Measurements from ENCODE around the gene SVIL.

DNA sequence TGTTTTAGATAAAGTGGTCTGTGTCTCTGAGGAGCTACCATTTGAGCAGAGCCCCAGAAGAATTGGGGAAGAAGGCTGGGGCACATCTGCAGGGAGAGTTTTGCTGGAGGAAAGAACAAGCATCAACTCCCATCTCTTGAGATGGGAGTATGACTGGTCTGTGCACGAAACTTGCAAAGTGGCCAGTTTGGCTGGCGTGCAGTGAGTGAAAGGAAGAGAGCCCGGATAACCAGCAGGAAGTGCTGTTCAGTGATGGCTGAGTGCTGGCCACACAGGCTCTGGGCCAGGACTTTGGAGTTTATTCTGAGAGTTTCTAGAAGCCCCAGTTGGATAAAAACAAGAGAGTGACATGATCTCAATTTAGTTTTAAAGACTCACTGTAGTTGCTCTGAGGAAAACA is 34.4 kb upstream of the SVIL start:
- no peak for TF ChIP-seq EP300 (IDR thresholded peaks at IDR 0.05)
- TF ChIP-seq CTCF (IDR thresholded peaks at IDR 0.05): no peak
- no peak for TF ChIP-seq POLR2A (IDR thresholded peaks at IDR 0.05)
- no peak for TF ChIP-seq POLR2AphosphoS5 (IDR thresholded peaks at IDR 0.05)
